HCT116 (cell line): Measurements from ENCODE around the gene WDR37. TPM values are rescaled to one million over a fixed set of nuclear protein-coding genes. Genes with fewer than 3 reads are reported as not detected.
A peak's percentile ranks its signal among the peaks of the same experiment; 100 is the strongest.

Experiments used
- ATAC-seq: fragments of 200-7000 bp; cut with Tn5 transposase; 2 replicates; pipeline ENCODE4 v1.9.1; 2020; ENCODE audit warnings: mild to moderate bottlenecking, moderate library complexity
- BruUV-seq: library from RNA; stranded (reverse); fragments of 400-500 nt; replicated peaks from 2 replicates; lab custom pipeline; 2021; lab: Mats Ljungman, UMichigan
- CTCF ChIA-PET: fragments of 300-600 bp; sonication (Branson Sonifier 250); formaldehyde crosslinking; loops from one replicate; lab custom pipeline; 2021; ENCODE audit warnings: antibody characterized with exemption; lab: Charles Lee
- POLR2A ChIA-PET: fragments of 300-600, 350-600 bp; sonication (Branson Sonifier 250); formaldehyde crosslinking; loops from one replicate; lab custom pipeline; 2021; ENCODE audit warnings: antibody characterized with exemption; lab: Charles Lee
- RAD21 ChIA-PET, 2 experiments: fragments of 300-600 bp; sonication (Branson Sonifier 250); formaldehyde crosslinking; loops; one replicate each; lab custom pipeline; 2023; ENCODE audit warnings: low total read pairs in 2 of 2; ENCODE audit not compliant: uncharacterized antibody in 2 of 2, unreplicated experiment in 2 of 2, low non-redundant PET in 1 of 2; lab: Charles Lee
- DNase-seq: peaks from one replicate; pipeline ENCODE4 v3.0.0-alpha.2; 2010; ENCODE audit warnings: low read depth, low spot score
- H2AFZ ChIP-seq: fragments of 200-600 bp; shearing (Covaris generic), sonication (generic); 2 replicates; pipeline ENCODE4 v1.6.1; 2017; ENCODE audit warnings: low read depth, mixed run types, mixed read lengths, antibody characterized with exemption, low read length; ENCODE audit not compliant: poor library complexity, severe bottlenecking
- H3K27ac ChIP-seq: 2 replicates; pipeline ENCODE4 v1.5.1; 2012; ENCODE audit warnings: low read depth, low read length
- H3K27me3 ChIP-seq: fragments of 200-600 bp; sonication (generic); 2 replicates; pipeline ENCODE4 v1.6.1; 2016; ENCODE audit warnings: mixed run types, low read length, mixed read lengths; ENCODE audit not compliant: insufficient read depth
- H3K36me3 ChIP-seq, 2 experiments: fragments of 200-500 bp in 1 of 2; fragments of 200-600 bp in 1 of 2; sonication (Bioruptor generic) in 1 of 2; sonication (generic) in 1 of 2; 2 replicates each; pipeline versions ENCODE4 v1.5.1 to v1.6.1; 2014 to 2016; ENCODE audit warnings: low read length in 2 of 2, inconsistent platforms in 1 of 2, mixed read lengths in 1 of 2, mixed run types in 1 of 2; ENCODE audit not compliant: insufficient read depth in 2 of 2, control insufficient read depth in 1 of 2
- H3K4me1 ChIP-seq, 2 experiments: fragments of 200-600 bp in 1 of 2; sonication (generic) in 1 of 2; 2 replicates each; pipeline versions ENCODE4 v1.5.1 to v1.6.1; 2012 to 2017; ENCODE audit warnings: low read length in 2 of 2, inconsistent platforms in 1 of 2, mild to moderate bottlenecking in 1 of 2, mixed read lengths in 1 of 2, mixed run types in 1 of 2, moderate library complexity in 1 of 2; ENCODE audit not compliant: insufficient read depth in 2 of 2, control insufficient read depth in 1 of 2
- H3K4me2 ChIP-seq: fragments of 200-600 bp; sonication (generic); 2 replicates; pipeline ENCODE4 v1.6.1; 2017; ENCODE audit warnings: mixed run types, low read length, mixed read lengths
- H3K4me3 ChIP-seq, 2 experiments: fragments of 200-600 bp in 1 of 2; sonication (generic) in 1 of 2; replicated peaks in 1 of 2; 2 replicates each; pipeline ENCODE4 v1.5.1; 2011 to 2016; ENCODE audit warnings: low read length in 2 of 2, control low read depth in 1 of 2, low read depth in 1 of 2, mild to moderate bottlenecking in 1 of 2, mixed read lengths in 1 of 2, mixed run types in 1 of 2
- H3K79me2 ChIP-seq: fragments of 200-600 bp; sonication (generic); 2 replicates; pipeline ENCODE4 v1.6.1; 2017; ENCODE audit warnings: mild to moderate bottlenecking, mixed run types, low read length, moderate library complexity, mixed read lengths; ENCODE audit not compliant: insufficient read depth
- H3K9ac ChIP-seq: fragments of 200-600 bp; sonication (generic); 2 replicates; pipeline ENCODE4 v1.6.1; 2016; ENCODE audit warnings: low read length, mixed read lengths
- H3K9me2 ChIP-seq: fragments of 200-600 bp; sonication (generic), shearing (Covaris generic); 2 replicates; pipeline ENCODE4 v1.6.1; 2017; ENCODE audit warnings: mixed run types, mild to moderate bottlenecking, moderate library complexity; ENCODE audit not compliant: insufficient read depth
- H3K9me3 ChIP-seq, 2 experiments: fragments of 200-500 bp in 1 of 2; fragments of 200-600 bp in 1 of 2; sonication (Bioruptor generic) in 1 of 2; sonication (generic) in 1 of 2; 2 replicates each; pipeline ENCODE4 v1.6.1; 2014 to 2017; ENCODE audit warnings: low read length in 2 of 2, mixed read lengths in 2 of 2, inconsistent platforms in 1 of 2, low read depth in 1 of 2, mild to moderate bottlenecking in 1 of 2, mixed run types in 1 of 2, moderate library complexity in 1 of 2; ENCODE audit not compliant: control insufficient read depth in 1 of 2, insufficient read depth in 1 of 2
- H4K20me1 ChIP-seq: fragments of 200-600 bp; sonication (generic), shearing (Covaris generic); 2 replicates; pipeline ENCODE4 v1.6.1; 2017; ENCODE audit warnings: mixed run types, mild to moderate bottlenecking, moderate library complexity; ENCODE audit not compliant: insufficient read depth
- CBX3 ChIP-seq: IDR thresholded peaks from 2 replicates; pipeline ENCODE4 v1.6.1; 2012; ENCODE audit warnings: low read depth
- EZH2 ChIP-seq: fragments of 200-600 bp; sonication (generic); IDR thresholded peaks from 2 replicates; pipeline ENCODE4 v1.6.1; 2017; ENCODE audit warnings: antibody characterized with exemption, mixed run types
- RAD21 ChIP-seq: IDR thresholded peaks from 2 replicates; pipeline ENCODE4 v1.6.1; 2012; ENCODE audit warnings: low read depth, mild to moderate bottlenecking
- SRF ChIP-seq: IDR thresholded peaks from 2 replicates; pipeline ENCODE4 v1.6.1; 2012; ENCODE audit warnings: low read depth
- TCF7L2 ChIP-seq: IDR thresholded peaks from 2 replicates; pipeline ENCODE4 v1.7.0; 2011; ENCODE audit warnings: borderline replicate concordance, inconsistent platforms; ENCODE audit not compliant: insufficient read depth, insufficient read length; ENCODE audit errors: extremely low read depth
- ZFX ChIP-seq: fragments of 450-650 bp; IDR thresholded peaks from 2 replicates; pipeline ENCODE4 v1.6.1; 2017
- intact Hi-C: fragments of 100-400 bp; cut with micrococcal nuclease; formaldehyde crosslinking; loops from 2 replicates; pipeline ENCODE4 v1.10.0; 2022
- total RNA-seq: library from RNA; stranded (reverse); gene quantifications from one replicate; pipeline ENCODE4 v1.2.1, GENCODE V29; 2021; ENCODE audit not compliant: unreplicated experiment
- TF ChIP-seq, protein P1 (sequence below), 3 experiments: fragments of 200-600 bp in 1 of 3; sonication (generic) in 1 of 3; IDR thresholded peaks in 2 of 3; conservative IDR thresholded peaks in 1 of 3; 2 replicates each; pipeline ENCODE4 v1.5.1; 2012 to 2017; ENCODE audit warnings: low read depth in 2 of 3, low read length in 2 of 3, antibody characterized with exemption in 1 of 3, borderline replicate concordance in 1 of 3, control low read depth in 1 of 3, mild to moderate bottlenecking in 1 of 3, mixed read lengths in 1 of 3, mixed run types in 1 of 3, moderate library complexity in 1 of 3; ENCODE audit not compliant: insufficient read depth in 1 of 3

WDR37 gene
- total RNA-seq, 1 experiment from 2014 or later, result 9.1 TPM

DNA sequence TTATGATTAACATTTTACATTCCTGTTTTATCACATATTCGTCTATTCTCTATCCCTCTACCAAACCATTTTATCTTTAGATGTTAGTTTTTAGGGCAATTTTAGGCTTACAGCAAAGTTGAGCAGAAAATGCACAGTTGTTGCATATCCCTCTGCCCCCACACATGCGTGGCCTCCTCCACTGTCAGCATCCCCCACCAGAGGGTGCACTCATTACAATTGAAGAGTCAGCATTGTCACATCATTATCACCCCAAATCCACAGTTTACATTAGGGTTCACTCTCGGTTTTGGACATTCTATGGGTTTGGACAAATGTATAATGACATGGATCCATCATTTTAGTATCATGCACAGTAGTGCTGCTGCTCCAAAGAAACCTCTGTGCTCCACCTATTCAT lies 86.4 kb downstream of the WDR37 start:
- Histone ChIP-seq H3K79me2 (no peaks in the 10 kb centered on the region), H3K4me1 (no peaks in the 10 kb centered on the region), H3K9me3 (peaks cover 0 to 16% of the 10 kb centered on the region in 2 experiments; a peak in 2 of 4 replicates), H3K9me2 (no peaks in the 10 kb centered on the region), H4K20me1 (no peaks in the 10 kb centered on the region), H3K27me3 (no peaks in the 10 kb centered on the region), H3K27ac (no peak overlapping the region), H3K9ac (no peak overlapping the region), H3K36me3 (no peaks in the 10 kb centered on the region), H3K4me2 (no peak overlapping the region), H2AFZ (no peak overlapping the region), H3K4me3 (no peak overlapping the region)
- intact Hi-C loops, result no loop called here
- no TSS peak for BruUV-seq
- ATAC-seq, result peak; percentile 82
- TF ChIP-seq TCF7L2 (no peak), RAD21 (peak; percentile 41; the same call in 1 of the 2 replicates), CBX3 (no peak)
- TF ChIP-seq, protein P1, sequence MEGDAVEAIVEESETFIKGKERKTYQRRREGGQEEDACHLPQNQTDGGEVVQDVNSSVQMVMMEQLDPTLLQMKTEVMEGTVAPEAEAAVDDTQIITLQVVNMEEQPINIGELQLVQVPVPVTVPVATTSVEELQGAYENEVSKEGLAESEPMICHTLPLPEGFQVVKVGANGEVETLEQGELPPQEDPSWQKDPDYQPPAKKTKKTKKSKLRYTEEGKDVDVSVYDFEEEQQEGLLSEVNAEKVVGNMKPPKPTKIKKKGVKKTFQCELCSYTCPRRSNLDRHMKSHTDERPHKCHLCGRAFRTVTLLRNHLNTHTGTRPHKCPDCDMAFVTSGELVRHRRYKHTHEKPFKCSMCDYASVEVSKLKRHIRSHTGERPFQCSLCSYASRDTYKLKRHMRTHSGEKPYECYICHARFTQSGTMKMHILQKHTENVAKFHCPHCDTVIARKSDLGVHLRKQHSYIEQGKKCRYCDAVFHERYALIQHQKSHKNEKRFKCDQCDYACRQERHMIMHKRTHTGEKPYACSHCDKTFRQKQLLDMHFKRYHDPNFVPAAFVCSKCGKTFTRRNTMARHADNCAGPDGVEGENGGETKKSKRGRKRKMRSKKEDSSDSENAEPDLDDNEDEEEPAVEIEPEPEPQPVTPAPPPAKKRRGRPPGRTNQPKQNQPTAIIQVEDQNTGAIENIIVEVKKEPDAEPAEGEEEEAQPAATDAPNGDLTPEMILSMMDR (IDR thresholded peaks at IDR 0.05 in 2 of 3, conservative IDR thresholded peaks at IDR 0.05 in 1 of 3; ENCODE audit: borderline replicate concordance in 1 of 3, insufficient read depth in 1 of 3, low read depth in 2 of 3, low read length in 2 of 3), result peak; percentile 11 to 64 (median 49); a peak in 4 of 6 replicates
- DNase-seq, result no peak
- ChIA-PET CTCF (no interaction called here), POLR2A (no interaction called here), RAD21 (no interaction called here)

DNA sequence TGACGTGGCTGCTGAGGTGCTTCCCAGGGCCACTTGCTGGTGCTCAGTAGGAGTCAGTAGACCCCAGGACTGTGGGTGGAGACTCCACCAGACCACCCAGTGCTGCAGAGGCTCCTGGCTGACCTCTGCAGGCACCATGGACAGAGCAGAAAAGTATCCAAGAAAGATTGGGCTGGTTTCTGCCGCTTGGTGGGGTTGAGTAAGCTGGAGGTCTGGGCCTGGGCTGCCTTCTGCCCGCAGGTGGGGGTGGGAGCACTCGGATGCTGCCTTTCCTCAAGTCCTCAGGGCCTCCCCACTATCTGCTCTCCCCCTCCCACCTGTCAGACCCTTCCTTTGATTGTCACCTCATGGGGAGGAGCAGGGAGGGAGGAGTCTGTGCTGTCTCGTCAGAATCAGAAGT lies 91.6 kb downstream of the WDR37 start:
- ChIA-PET CTCF (no interaction called here), RAD21 (no interaction called here)
- Histone ChIP-seq H3K9me3 (peaks cover 0 to 16% of the 10 kb centered on the region in 2 experiments; a peak in 2 of 4 replicates), H3K9me2 (no peaks in the 10 kb centered on the region), H3K4me3 (no peak overlapping the region)
- no peak for DNase-seq
- TF ChIP-seq EZH2, result no peak
- TF ChIP-seq ZFX, result no peak
- no peak for TF ChIP-seq SRF
- TF ChIP-seq, protein P1 (IDR thresholded peaks at IDR 0.05 in 2 of 3, conservative IDR thresholded peaks at IDR 0.05 in 1 of 3; ENCODE audit: borderline replicate concordance in 1 of 3, insufficient read depth in 1 of 3, low read depth in 2 of 3, low read length in 2 of 3), result no peak
- TF ChIP-seq, all 23 proteins: peak for 0
- Histone ChIP-seq H2AFZ (no peak overlapping the region), H4K20me1 (no peaks in the 10 kb centered on the region), H3K4me1 (no peaks in the 10 kb centered on the region; a peak in 1 of 4 replicates), H3K4me2 (no peak overlapping the region), H3K27me3 (no peaks in the 10 kb centered on the region), H3K79me2 (no peaks in the 10 kb centered on the region), H3K36me3 (no peaks in the 10 kb centered on the region), H3K9ac (no peak overlapping the region), H3K27ac (no peak overlapping the region)
- ATAC-seq, result no peak
- BruUV-seq, result no TSS peak
- intact Hi-C loops, result no loop called here
- POLR2A ChIA-PET, result no interaction called here
